Astrocyte of the cerebellum (primary cell): ENCODE data around the gene SLC66A3.

Source experiments
- DNase-seq: peaks from one replicate; pipeline ENCODE4 v3.0.0-alpha.2; 2011; ENCODE audit warnings: low read depth
- H3K4me3 ChIP-seq: 2 replicates; pipeline ENCODE4 v1.5.1; 2011; ENCODE audit warnings: mild to moderate bottlenecking, low read depth, low read length, moderate library complexity
- CTCF ChIP-seq: IDR thresholded peaks from 2 replicates; pipeline ENCODE4 v1.5.1; 2012; ENCODE audit warnings: low read length, low read depth, moderate library complexity, mild to moderate bottlenecking; ENCODE audit errors: missing control alignments
- in situ Hi-C: cut with HindIII; loops from 2 replicates; pipeline ENCODE4 v1.10.0; 2017; ENCODE audit warnings: low sequenced_read_pairs

The SLC66A3 gene

GRCh38 chr2:11179196-11179595, 23.9 kb downstream of the SLC66A3 start:
- TF ChIP-seq CTCF = no peak
- DNase-seq = no peak
- in situ Hi-C loops = no loop called here
- H3K4me3 ChIP-seq = no peak overlapping the region

- TF ChIP-seq CTCF = no peak
Observed at GRCh38 chr2:11179899-11180298, 24.6 kb downstream of the SLC66A3 start.

GRCh38 chr2:11180653-11181052, 25.4 kb downstream of the SLC66A3 start:
- DNase-seq = no peak
- in situ Hi-C loops = no loop called here
- no peak overlapping the region for H3K4me3 ChIP-seq
- no peak for TF ChIP-seq CTCF

More at GRCh38 chr2:11179899-11180298, 24.6 kb downstream of the SLC66A3 start:
- in situ Hi-C loops = no loop called here
- no peak overlapping the region for H3K4me3 ChIP-seq
- DNase-seq = no peak

GRCh38 chr2:11182951-11183350, 27.7 kb downstream of the SLC66A3 start:
- H3K4me3 ChIP-seq = no peak overlapping the region
- no peak for TF ChIP-seq CTCF
- in situ Hi-C loops = no loop called here
- no peak for DNase-seq

DNA sequence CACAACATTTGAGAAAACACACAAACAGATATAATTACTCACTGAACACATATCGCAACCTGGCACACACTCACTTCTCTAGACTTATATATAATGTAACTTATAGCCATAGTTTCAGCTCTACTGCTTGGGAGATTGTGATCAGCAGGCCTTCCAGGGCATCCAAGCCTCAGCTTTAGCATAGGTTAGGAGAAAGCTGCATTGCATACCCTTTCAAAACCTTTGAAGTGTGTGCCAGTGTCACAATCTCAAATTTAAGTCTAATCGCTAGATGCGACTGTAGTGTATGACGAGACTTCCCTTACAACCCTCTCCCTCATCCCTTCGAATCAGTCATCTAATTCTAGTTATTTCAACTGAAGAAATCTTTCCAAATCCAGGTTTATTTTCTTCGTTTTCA, 30.9 kb downstream of the SLC66A3 start:
- TF ChIP-seq CTCF = no peak
- no peak for DNase-seq
- in situ Hi-C loops = no loop called here
- no peak overlapping the region for H3K4me3 ChIP-seq

DNA sequence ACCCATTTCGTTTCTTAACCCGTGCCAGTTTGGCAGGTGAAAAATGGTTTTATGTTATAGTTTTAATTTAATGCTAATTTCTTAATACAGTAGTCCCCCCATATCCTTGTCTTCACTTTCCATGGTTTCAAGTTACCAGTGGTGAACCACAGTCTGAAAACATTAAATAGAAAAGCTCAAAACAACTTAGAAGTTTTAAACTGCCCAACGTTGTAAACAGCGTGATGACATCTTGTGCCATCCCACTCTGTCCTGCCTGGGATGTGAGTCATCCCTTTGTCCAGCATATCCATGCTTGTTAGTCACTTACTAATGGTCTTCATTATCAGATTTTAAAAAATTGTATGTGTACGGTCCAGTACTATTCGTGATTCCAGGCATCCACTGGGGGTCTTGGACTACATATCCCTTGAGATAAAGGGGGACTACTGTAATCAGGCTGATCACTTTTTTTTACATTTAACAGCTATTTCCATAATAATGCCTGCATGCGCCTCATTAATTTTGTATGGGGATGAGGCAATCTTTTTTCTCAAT, 31.9 kb downstream of the SLC66A3 start:
- no peak overlapping the region for H3K4me3 ChIP-seq
- TF ChIP-seq CTCF = no peak
- peak; percentile 39 for DNase-seq
- in situ Hi-C loops = no loop called here

DNA sequence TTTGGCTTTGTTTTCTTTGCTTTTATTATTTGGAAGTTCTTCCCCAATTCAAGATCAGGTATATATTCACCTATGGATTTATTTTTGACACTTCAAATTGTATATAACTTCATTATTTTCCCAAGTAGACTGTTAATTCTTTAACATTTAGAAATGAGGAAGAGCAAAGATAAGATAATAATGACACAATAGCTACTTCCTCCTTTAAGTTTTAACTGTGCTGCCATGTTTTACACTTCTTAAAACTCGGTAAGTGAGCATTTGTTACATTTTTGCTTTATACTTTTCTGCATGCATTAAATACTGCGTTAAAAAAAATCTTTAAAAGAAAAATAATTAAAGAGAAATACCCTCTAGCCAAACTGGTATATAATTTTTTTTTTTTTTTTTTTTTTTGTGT, 32.5 kb downstream of the SLC66A3 start:
- no peak for TF ChIP-seq CTCF
- in situ Hi-C loops = no loop called here
- no peak overlapping the region for H3K4me3 ChIP-seq
- no peak for DNase-seq
